HCT116 (cell line): ENCODE data around the gene DDX60. TPM values are rescaled to one million over a fixed set of nuclear protein-coding genes. Genes with fewer than 3 reads are reported as not detected.

Experiments used
- ATAC-seq: fragments of 200-7000 bp; cut with Tn5 transposase; 2 replicates; pipeline ENCODE4 v1.9.1; 2020; ENCODE audit warnings: mild to moderate bottlenecking, moderate library complexity
- BruUV-seq: library from RNA; stranded (reverse); fragments of 400-500 nt; replicated peaks from 2 replicates; lab custom pipeline; 2021; lab: Mats Ljungman, UMichigan
- CTCF ChIA-PET: fragments of 300-600 bp; sonication (Branson Sonifier 250); formaldehyde crosslinking; loops from one replicate; lab custom pipeline; 2021; ENCODE audit warnings: antibody characterized with exemption; lab: Charles Lee
- POLR2A ChIA-PET: fragments of 300-600, 350-600 bp; sonication (Branson Sonifier 250); formaldehyde crosslinking; loops from one replicate; lab custom pipeline; 2021; ENCODE audit warnings: antibody characterized with exemption; lab: Charles Lee
- RAD21 ChIA-PET, 2 experiments: fragments of 300-600 bp; sonication (Branson Sonifier 250); formaldehyde crosslinking; loops; one replicate each; lab custom pipeline; 2023; ENCODE audit warnings: low total read pairs in 2 of 2; ENCODE audit not compliant: uncharacterized antibody in 2 of 2, unreplicated experiment in 2 of 2, low non-redundant PET in 1 of 2; lab: Charles Lee
- DNase-seq: peaks from one replicate; pipeline ENCODE4 v3.0.0-alpha.2; 2010; ENCODE audit warnings: low read depth, low spot score
- H2AFZ ChIP-seq: fragments of 200-600 bp; shearing (Covaris generic), sonication (generic); 2 replicates; pipeline ENCODE4 v1.6.1; 2017; ENCODE audit warnings: low read depth, mixed run types, mixed read lengths, antibody characterized with exemption, low read length; ENCODE audit not compliant: poor library complexity, severe bottlenecking
- H3K27ac ChIP-seq: 2 replicates; pipeline ENCODE4 v1.5.1; 2012; ENCODE audit warnings: low read depth, low read length
- H3K27me3 ChIP-seq: fragments of 200-600 bp; sonication (generic); 2 replicates; pipeline ENCODE4 v1.6.1; 2016; ENCODE audit warnings: mixed run types, low read length, mixed read lengths; ENCODE audit not compliant: insufficient read depth
- H3K36me3 ChIP-seq, 2 experiments: fragments of 200-500 bp in 1 of 2; fragments of 200-600 bp in 1 of 2; sonication (Bioruptor generic) in 1 of 2; sonication (generic) in 1 of 2; 2 replicates each; pipeline versions ENCODE4 v1.5.1 to v1.6.1; 2014 to 2016; ENCODE audit warnings: low read length in 2 of 2, inconsistent platforms in 1 of 2, mixed read lengths in 1 of 2, mixed run types in 1 of 2; ENCODE audit not compliant: insufficient read depth in 2 of 2, control insufficient read depth in 1 of 2
- H3K4me1 ChIP-seq, 2 experiments: fragments of 200-600 bp in 1 of 2; sonication (generic) in 1 of 2; 2 replicates each; pipeline versions ENCODE4 v1.5.1 to v1.6.1; 2012 to 2017; ENCODE audit warnings: low read length in 2 of 2, inconsistent platforms in 1 of 2, mild to moderate bottlenecking in 1 of 2, mixed read lengths in 1 of 2, mixed run types in 1 of 2, moderate library complexity in 1 of 2; ENCODE audit not compliant: insufficient read depth in 2 of 2, control insufficient read depth in 1 of 2
- H3K4me2 ChIP-seq: fragments of 200-600 bp; sonication (generic); 2 replicates; pipeline ENCODE4 v1.6.1; 2017; ENCODE audit warnings: mixed run types, low read length, mixed read lengths
- H3K4me3 ChIP-seq, 2 experiments: fragments of 200-600 bp in 1 of 2; sonication (generic) in 1 of 2; replicated peaks in 1 of 2; 2 replicates each; pipeline ENCODE4 v1.5.1; 2011 to 2016; ENCODE audit warnings: low read length in 2 of 2, control low read depth in 1 of 2, low read depth in 1 of 2, mild to moderate bottlenecking in 1 of 2, mixed read lengths in 1 of 2, mixed run types in 1 of 2
- H3K79me2 ChIP-seq: fragments of 200-600 bp; sonication (generic); 2 replicates; pipeline ENCODE4 v1.6.1; 2017; ENCODE audit warnings: mild to moderate bottlenecking, mixed run types, low read length, moderate library complexity, mixed read lengths; ENCODE audit not compliant: insufficient read depth
- H3K9ac ChIP-seq: fragments of 200-600 bp; sonication (generic); 2 replicates; pipeline ENCODE4 v1.6.1; 2016; ENCODE audit warnings: low read length, mixed read lengths
- H3K9me2 ChIP-seq: fragments of 200-600 bp; sonication (generic), shearing (Covaris generic); 2 replicates; pipeline ENCODE4 v1.6.1; 2017; ENCODE audit warnings: mixed run types, mild to moderate bottlenecking, moderate library complexity; ENCODE audit not compliant: insufficient read depth
- H3K9me3 ChIP-seq, 2 experiments: fragments of 200-500 bp in 1 of 2; fragments of 200-600 bp in 1 of 2; sonication (Bioruptor generic) in 1 of 2; sonication (generic) in 1 of 2; 2 replicates each; pipeline ENCODE4 v1.6.1; 2014 to 2017; ENCODE audit warnings: low read length in 2 of 2, mixed read lengths in 2 of 2, inconsistent platforms in 1 of 2, low read depth in 1 of 2, mild to moderate bottlenecking in 1 of 2, mixed run types in 1 of 2, moderate library complexity in 1 of 2; ENCODE audit not compliant: control insufficient read depth in 1 of 2, insufficient read depth in 1 of 2
- H4K20me1 ChIP-seq: fragments of 200-600 bp; sonication (generic), shearing (Covaris generic); 2 replicates; pipeline ENCODE4 v1.6.1; 2017; ENCODE audit warnings: mixed run types, mild to moderate bottlenecking, moderate library complexity; ENCODE audit not compliant: insufficient read depth
- FOSL1 ChIP-seq: IDR thresholded peaks from 2 replicates; pipeline ENCODE4 v1.6.1; 2012; ENCODE audit warnings: low read depth
- REST ChIP-seq: IDR thresholded peaks from 2 replicates; pipeline ENCODE4 v1.6.1; 2012; ENCODE audit warnings: low read depth
- intact Hi-C: fragments of 100-400 bp; cut with micrococcal nuclease; formaldehyde crosslinking; loops from 2 replicates; pipeline ENCODE4 v1.10.0; 2022
- total RNA-seq: library from RNA; stranded (reverse); gene quantifications from one replicate; pipeline ENCODE4 v1.2.1, GENCODE V29; 2021; ENCODE audit not compliant: unreplicated experiment
- TF ChIP-seq, protein P1 (sequence below): IDR thresholded peaks from 2 replicates; pipeline ENCODE4 v1.6.1; 2011; ENCODE audit warnings: mild to moderate bottlenecking, low read length, moderate library complexity; ENCODE audit not compliant: insufficient replicate concordance; ENCODE audit errors: extremely low read depth

DDX60 gene
- total RNA-seq, 1 experiment from 2014 or later: 6.5 TPM

- Histone ChIP-seq H3K27ac (no peak overlapping the region), H3K9me3 (no peaks in the 10 kb centered on the region), H3K27me3 (no peaks in the 10 kb centered on the region), H3K36me3 (no peaks in the 10 kb centered on the region), H2AFZ (no peak overlapping the region), H3K9ac (no peak overlapping the region), H3K4me3 (no peak overlapping the region), H3K79me2 (no peaks in the 10 kb centered on the region), H3K4me1 (no peaks in the 10 kb centered on the region), H4K20me1 (no peaks in the 10 kb centered on the region), H3K4me2 (no peak overlapping the region), H3K9me2 (peaks cover 7% of the 10 kb centered on the region; the same call in 1 of the 2 replicates)
- ChIA-PET CTCF (no interaction called here), POLR2A (no interaction called here), RAD21 (no interaction called here)
- TF ChIP-seq, protein P1, sequence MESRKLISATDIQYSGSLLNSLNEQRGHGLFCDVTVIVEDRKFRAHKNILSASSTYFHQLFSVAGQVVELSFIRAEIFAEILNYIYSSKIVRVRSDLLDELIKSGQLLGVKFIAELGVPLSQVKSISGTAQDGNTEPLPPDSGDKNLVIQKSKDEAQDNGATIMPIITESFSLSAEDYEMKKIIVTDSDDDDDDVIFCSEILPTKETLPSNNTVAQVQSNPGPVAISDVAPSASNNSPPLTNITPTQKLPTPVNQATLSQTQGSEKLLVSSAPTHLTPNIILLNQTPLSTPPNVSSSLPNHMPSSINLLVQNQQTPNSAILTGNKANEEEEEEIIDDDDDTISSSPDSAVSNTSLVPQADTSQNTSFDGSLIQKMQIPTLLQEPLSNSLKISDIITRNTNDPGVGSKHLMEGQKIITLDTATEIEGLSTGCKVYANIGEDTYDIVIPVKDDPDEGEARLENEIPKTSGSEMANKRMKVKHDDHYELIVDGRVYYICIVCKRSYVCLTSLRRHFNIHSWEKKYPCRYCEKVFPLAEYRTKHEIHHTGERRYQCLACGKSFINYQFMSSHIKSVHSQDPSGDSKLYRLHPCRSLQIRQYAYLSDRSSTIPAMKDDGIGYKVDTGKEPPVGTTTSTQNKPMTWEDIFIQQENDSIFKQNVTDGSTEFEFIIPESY: no peak
- TF ChIP-seq REST (no peak), FOSL1 (no peak)
- intact Hi-C loops: no loop called here
- ATAC-seq (no peak), DNase-seq (no peak)
- no TSS peak for BruUV-seq
These were observed 18.4 kb upstream of the DDX60 start for GRCh38 chr4:168336837-168337549.
